ENCODE data around the gene REM2.

The REM2 gene

DNA sequence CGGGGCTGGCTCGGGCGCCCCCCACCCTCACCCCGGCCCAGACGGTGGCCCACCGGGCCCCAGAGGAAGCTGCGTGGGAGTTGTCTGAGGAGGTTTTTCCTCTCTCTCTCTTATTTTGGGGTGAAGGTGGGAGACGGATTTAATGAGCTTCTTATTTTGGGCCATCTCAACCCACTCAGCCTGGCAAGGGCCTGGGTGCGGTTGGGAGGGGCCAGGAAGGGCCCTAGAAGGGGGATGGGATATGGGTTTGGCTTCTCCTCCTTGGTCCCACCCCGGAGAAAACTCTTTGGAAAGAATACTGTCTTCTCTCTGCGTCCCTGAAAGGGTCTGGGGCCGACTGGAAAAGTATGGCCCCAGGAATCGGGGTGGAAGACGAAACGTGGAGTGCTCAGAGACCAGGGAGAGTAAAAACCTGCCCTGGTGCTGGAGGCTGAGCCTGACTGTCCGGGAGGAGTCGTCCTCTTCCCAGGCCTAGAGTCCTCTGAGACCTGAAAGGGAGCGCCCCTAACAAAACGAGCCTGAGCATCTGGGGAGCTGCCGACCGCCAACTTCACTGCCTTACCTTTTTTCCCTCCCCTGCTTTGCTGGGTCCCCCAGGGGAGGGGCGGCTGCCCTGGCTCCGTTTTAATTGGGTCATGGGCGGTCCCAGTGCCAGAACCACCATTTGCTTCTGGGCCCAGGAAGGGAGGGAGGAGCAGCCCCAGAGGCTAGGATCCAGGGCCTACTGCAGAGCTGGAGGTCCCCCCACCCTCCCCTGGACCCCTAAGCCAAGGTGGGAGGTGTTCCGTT is 45.1 kb upstream of the REM2 start:
- Histone ChIP-seq H3K36me3 (ENCODE audit: control insufficient read depth, insufficient read depth, low read length) (no peaks in the 10 kb centered on the region), H3K79me2 (peaks cover 15% of the 10 kb centered on the region), H3K4me1 (peaks cover 13% of the 10 kb centered on the region)

GRCh38 chr14:22838631-22839041 is 44.4 kb upstream of the REM2 start:
- Histone ChIP-seq H3K4me2 (ENCODE audit: low read length) (peak overlapping the region; percentile 93), H3K9ac (no peak overlapping the region), H3K4me1 (peaks cover 13% of the 10 kb centered on the region), H3K36me3 (ENCODE audit: control insufficient read depth, insufficient read depth, low read length) (no peaks in the 10 kb centered on the region), H2AFZ (peak overlapping the region; percentile 80), H3K9me3 (ENCODE audit: control insufficient read depth, low read length) (no peaks in the 10 kb centered on the region), H3K27ac (peak overlapping the region; percentile 77), H3K4me3 (ENCODE audit: low read depth, low read length) (peak overlapping the region; percentile 87), H3K27me3 (ENCODE audit: control insufficient read depth, insufficient read depth, low read length) (no peaks in the 10 kb centered on the region), H3K79me2 (peaks cover 15% of the 10 kb centered on the region)
- no peak for TF ChIP-seq CTCF (IDR thresholded peaks at IDR 0.05)

More for the DNA sequence above, 45.1 kb upstream of the REM2 start:
- peak overlapping the region; percentile 80 for H2AFZ ChIP-seq
- no peak for TF ChIP-seq CTCF (IDR thresholded peaks at IDR 0.05)
- no peaks in the 10 kb centered on the region for H3K27me3 ChIP-seq (ENCODE audit: control insufficient read depth, insufficient read depth, low read length)
- H3K27ac ChIP-seq: peak overlapping the region; percentile 77
- H3K9ac ChIP-seq: peak overlapping the region; percentile 93
- peak overlapping the region; percentile 93 for H3K4me2 ChIP-seq (ENCODE audit: low read length)
- H3K9me3 ChIP-seq (ENCODE audit: control insufficient read depth, low read length): no peaks in the 10 kb centered on the region
- peak overlapping the region; percentile 87 for H3K4me3 ChIP-seq (ENCODE audit: low read depth, low read length)

DNA sequence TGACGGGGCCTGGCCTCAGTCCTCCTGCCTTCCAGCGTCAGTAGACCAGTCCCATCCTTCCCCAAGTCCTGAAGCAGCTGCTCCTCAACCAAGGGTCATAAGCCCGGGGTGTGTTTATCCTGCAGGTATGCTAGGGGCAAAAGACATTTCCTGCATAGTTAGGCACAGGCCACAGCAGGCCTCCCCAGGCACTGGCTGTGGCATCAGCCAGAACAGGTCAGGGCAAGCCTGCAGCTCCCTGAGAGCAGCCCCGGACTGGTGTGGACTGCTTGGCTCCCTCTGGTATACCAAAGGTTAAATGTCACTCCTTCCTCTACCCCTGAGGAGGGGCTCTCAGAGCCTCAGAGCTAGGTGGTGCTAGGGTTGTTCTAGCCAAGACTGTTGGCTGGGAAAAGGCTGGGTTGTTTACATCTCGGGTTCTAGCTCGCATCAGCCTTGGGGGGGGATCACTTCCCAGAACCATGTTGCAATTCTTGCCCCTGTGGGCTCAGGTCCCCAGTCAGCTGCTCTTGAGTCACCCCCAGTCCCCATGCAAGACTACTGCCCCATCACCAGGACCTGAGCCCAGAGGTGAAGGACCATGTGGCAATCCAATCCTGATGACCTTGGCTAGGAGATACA is 43.8 kb upstream of the REM2 start:
- Histone ChIP-seq H3K9ac (no peak overlapping the region), H3K36me3 (ENCODE audit: control insufficient read depth, insufficient read depth, low read length) (no peaks in the 10 kb centered on the region), H3K4me2 (ENCODE audit: low read length) (no peak overlapping the region), H3K4me3 (ENCODE audit: low read depth, low read length) (no peak overlapping the region), H3K27ac (peak overlapping the region; percentile 77), H3K79me2 (peaks cover 15% of the 10 kb centered on the region), H2AFZ (peak overlapping the region; percentile 80), H3K4me1 (peaks cover 13% of the 10 kb centered on the region), H3K27me3 (ENCODE audit: control insufficient read depth, insufficient read depth, low read length) (no peaks in the 10 kb centered on the region), H3K9me3 (ENCODE audit: control insufficient read depth, low read length) (no peaks in the 10 kb centered on the region)
- TF ChIP-seq CTCF (IDR thresholded peaks at IDR 0.05): no peak

DNA sequence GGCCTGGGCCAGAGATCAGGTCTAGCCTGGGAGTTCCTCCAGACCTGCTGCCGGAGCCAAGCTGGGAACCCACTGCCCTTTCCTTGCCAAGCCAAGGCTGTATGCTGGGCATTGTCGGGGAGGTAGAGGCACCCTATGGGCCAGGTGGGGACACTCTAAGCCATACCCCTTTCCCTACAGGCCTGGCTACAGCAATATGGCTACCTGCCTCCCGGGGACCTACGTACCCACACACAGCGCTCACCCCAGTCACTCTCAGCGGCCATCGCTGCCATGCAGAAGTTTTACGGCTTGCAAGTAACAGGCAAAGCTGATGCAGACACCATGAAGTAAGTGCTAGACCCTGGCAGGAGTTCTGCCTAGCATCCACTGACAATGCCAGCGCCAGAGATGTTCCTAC is 41.7 kb upstream of the REM2 start:
- no peaks in the 10 kb centered on the region for H3K36me3 ChIP-seq (ENCODE audit: control insufficient read depth, insufficient read depth, low read length)
- H3K27ac ChIP-seq: no peak overlapping the region
- TF ChIP-seq CTCF (IDR thresholded peaks at IDR 0.05): no peak
- no peak overlapping the region for H3K4me2 ChIP-seq (ENCODE audit: low read length)
- H2AFZ ChIP-seq: no peak overlapping the region
- no peak overlapping the region for H3K9ac ChIP-seq
- no peak overlapping the region for H3K4me3 ChIP-seq (ENCODE audit: low read depth, low read length)
- H3K9me3 ChIP-seq (ENCODE audit: control insufficient read depth, low read length): no peaks in the 10 kb centered on the region
- peaks cover 7% of the 10 kb centered on the region for H3K4me1 ChIP-seq
- H3K27me3 ChIP-seq (ENCODE audit: control insufficient read depth, insufficient read depth, low read length): no peaks in the 10 kb centered on the region
- peaks cover 15% of the 10 kb centered on the region for H3K79me2 ChIP-seq
